Measurements from ENCODE around the gene IYD.
"Not testable (repeated sequence)": the region's sequence is repeated elsewhere in the genome, so short reads cannot be mapped to it uniquely, and the experiment has no call there.

IYD gene

GRCh38 chr6:150443621-150444020, 74.8 kb downstream of the IYD start:
- no peak overlapping the region for H3K4me3 ChIP-seq (ENCODE audit: low read depth, low read length)
- no peak for TF ChIP-seq CTCF (IDR thresholded peaks at IDR 0.05; ENCODE audit: borderline replicate concordance, insufficient read depth, low read depth, low read length)

- TF ChIP-seq CTCF (IDR thresholded peaks at IDR 0.05; ENCODE audit: borderline replicate concordance, insufficient read depth, low read depth, low read length), result no peak
- no peak overlapping the region for H3K4me3 ChIP-seq (ENCODE audit: low read depth, low read length)
Measured at GRCh38 chr6:150444308-150444707, 75.5 kb downstream of the IYD start.

- TF ChIP-seq CTCF (IDR thresholded peaks at IDR 0.05; ENCODE audit: borderline replicate concordance, insufficient read depth, low read depth, low read length), result no peak
- H3K4me3 ChIP-seq (ENCODE audit: low read depth, low read length), result no peak overlapping the region
Measured at GRCh38 chr6:150445486-150445885, 76.7 kb downstream of the IYD start.

- no peak overlapping the region for H3K4me3 ChIP-seq (ENCODE audit: low read depth, low read length)
- no peak for TF ChIP-seq CTCF (IDR thresholded peaks at IDR 0.05; ENCODE audit: borderline replicate concordance, insufficient read depth, low read depth, low read length)
Measured at GRCh38 chr6:150448221-150448620, 79.4 kb downstream of the IYD start.

- not testable (repeated sequence) for H3K4me3 ChIP-seq (ENCODE audit: low read depth, low read length)
Measured at GRCh38 chr6:150449055-150449454, 80.2 kb downstream of the IYD start.

GRCh38 chr6:150450918-150451317, 82.1 kb downstream of the IYD start:
- no peak overlapping the region for H3K4me3 ChIP-seq (ENCODE audit: low read depth, low read length)
- TF ChIP-seq CTCF (IDR thresholded peaks at IDR 0.05; ENCODE audit: borderline replicate concordance, insufficient read depth, low read depth, low read length), result no peak

- no peak for TF ChIP-seq CTCF (IDR thresholded peaks at IDR 0.05; ENCODE audit: borderline replicate concordance, insufficient read depth, low read depth, low read length)
- no peak overlapping the region for H3K4me3 ChIP-seq (ENCODE audit: low read depth, low read length)
Measured at GRCh38 chr6:150451807-150452427, 83.1 kb downstream of the IYD start.
